K562 (cell line): Measurements from ENCODE around the gene HLCS. TPM values are rescaled to one million over a fixed set of nuclear protein-coding genes. Genes with fewer than 3 reads are reported as not detected.
A peak's percentile ranks its signal among the peaks of the same experiment; 100 is the strongest.

Experiments used
- ATF1 ChIP-seq, 2 experiments: fragments of 450-650 bp in 1 of 2; IDR thresholded peaks; 2 replicates each; pipeline ENCODE4 v1.6.1; 2016; ENCODE audit warnings: missing compliant biosample characterization in 1 of 2, missing genetic modification characterization in 1 of 2
- ELF4 ChIP-seq: fragments of 450-650 bp; formaldehyde crosslinking; IDR thresholded peaks from 2 replicates; pipeline ENCODE4 v1.4.0; 2022; ENCODE audit warnings: missing genetic modification characterization
- ETV5 ChIP-seq: sonication (generic); formaldehyde crosslinking; IDR thresholded peaks from 2 replicates; pipeline ENCODE4 v1.4.0; 2020; ENCODE audit warnings: low read depth, mild to moderate bottlenecking, missing genetic modification reagents
- FOXA3 ChIP-seq, 2 experiments: fragments of 450-650 bp in 1 of 2; sonication (generic) in 1 of 2; formaldehyde crosslinking; IDR thresholded peaks in 1 of 2; conservative IDR thresholded peaks in 1 of 2; 2 replicates each; pipeline versions ENCODE4 v1.4.0 to v1.8.0; 2020 to 2022; ENCODE audit warnings: mild to moderate bottlenecking in 2 of 2, missing genetic modification reagents in 1 of 2
- FOXK1 ChIP-seq: sonication (generic); formaldehyde crosslinking; IDR thresholded peaks from 2 replicates; pipeline ENCODE4 v1.8.0; 2022; ENCODE audit warnings: missing genetic modification reagents, mild to moderate bottlenecking, borderline replicate concordance
- KAT7 ChIP-seq: sonication (generic); formaldehyde crosslinking; IDR thresholded peaks from 2 replicates; pipeline ENCODE4 v1.8.0; 2022; ENCODE audit warnings: missing genetic modification reagents, mild to moderate bottlenecking, borderline replicate concordance
- KLF16 ChIP-seq: IDR thresholded peaks from 2 replicates; pipeline ENCODE4 v1.6.1; 2016; ENCODE audit warnings: antibody characterized with exemption
- NR2F6 ChIP-seq: fragments of 450-650 bp; formaldehyde crosslinking; IDR thresholded peaks from 2 replicates; pipeline ENCODE4 v1.4.0; 2020; ENCODE audit warnings: mild to moderate bottlenecking
- PHTF2 ChIP-seq: fragments of 250-450 bp; sonication (Bioruptor Pico); IDR thresholded peaks from 2 replicates; pipeline ENCODE4 v1.5.0; 2021; ENCODE audit warnings: mild to moderate bottlenecking
- RBFOX2 ChIP-seq: fragments of 200-400 bp; formaldehyde crosslinking; IDR thresholded peaks from 2 replicates; pipeline ENCODE4 v1.6.1; 2017; ENCODE audit warnings: low read depth, mild to moderate bottlenecking, low read length, moderate library complexity
- SMAD3 ChIP-seq: fragments of 450-650 bp; formaldehyde crosslinking; conservative IDR thresholded peaks from 2 replicates; pipeline ENCODE4 v1.4.0; 2020; ENCODE audit warnings: mild to moderate bottlenecking
- SMC3 ChIP-seq: conservative IDR thresholded peaks from 2 replicates; pipeline ENCODE4 v1.6.1; 2011; ENCODE audit warnings: low read depth, low read length, improper control_type of control experiment; ENCODE audit not compliant: insufficient read depth
- SPI1 ChIP-seq: IDR thresholded peaks from 2 replicates; pipeline ENCODE4 v1.6.1; 2011; ENCODE audit warnings: low read depth, low read length, control low read depth, borderline replicate concordance
- TEAD4 ChIP-seq, 2 experiments: sonication (generic) in 1 of 2; formaldehyde crosslinking in 1 of 2; IDR thresholded peaks; 2 replicates each; pipeline versions ENCODE4 v1.6.1 to v1.8.0; 2012 to 2022; ENCODE audit warnings: borderline replicate concordance in 1 of 2, inconsistent platforms in 1 of 2, low read length in 1 of 2, mild to moderate bottlenecking in 1 of 2, missing genetic modification reagents in 1 of 2
- ZNF57 ChIP-seq: fragments of 450-650 bp; formaldehyde crosslinking; IDR thresholded peaks from 2 replicates; pipeline ENCODE4 v1.4.0; 2020; ENCODE audit warnings: mild to moderate bottlenecking, moderate library complexity
- polyA plus RNA-seq, 8 experiments: library from polyadenylated mRNA; depleted of rRNA in 4 of 8; stranded (reverse) in 5 of 8; unstranded in 3 of 8; fragments of >200 nt; fragmentation: Nextera tagmentation in 2 of 8; fragmentation: Illumina TruSeq in 1 of 8; extraction: Ambion mirVana in 2 of 8; extraction: Trizol in 1 of 8; gene quantifications; 2 replicates each; pipeline versions ENCODE4 v1.2.1 to v1.2.3, GENCODE V29; 2011 to 2014; ENCODE audit warnings: inconsistent platforms in 1 of 8, missing spikeins in 1 of 8
- total RNA-seq, 7 experiments: library from RNA; depleted of rRNA in 6 of 7; stranded (reverse); fragments of >200 nt in 6 of 7; fragmentation: Illumina TruSeq in 2 of 7; extraction: Trizol in 2 of 7; gene quantifications; 2 replicates each; pipeline versions ENCODE4 v1.2.1 to v1.2.3, GENCODE V29; 2011 to 2021; ENCODE audit warnings: low replicate concordance in 1 of 7
- TF ChIP-seq, protein P1 (sequence below), 3 experiments: IDR thresholded peaks in 2 of 3; conservative IDR thresholded peaks in 1 of 3; 2 replicates each; pipeline ENCODE4 v1.5.1; 2011 to 2012; ENCODE audit warnings: low read length in 3 of 3, mild to moderate bottlenecking in 3 of 3, control low read depth in 2 of 3, improper control_type of control experiment in 1 of 3, inconsistent platforms in 1 of 3, low read depth in 1 of 3, mixed read lengths in 1 of 3, moderate library complexity in 1 of 3; ENCODE audit not compliant: insufficient read depth in 2 of 3
- TF ChIP-seq, protein P2 (sequence below): sonication (generic); formaldehyde crosslinking; IDR thresholded peaks from 2 replicates; pipeline ENCODE4 v1.9.0; 2022; ENCODE audit warnings: mild to moderate bottlenecking, missing genetic modification reagents
- TF ChIP-seq, protein P3 (sequence below), 2 experiments: fragments of 450-650 bp; formaldehyde crosslinking in 1 of 2; IDR thresholded peaks; 2 replicates each; pipeline versions ENCODE4 v1.4.0 to v1.6.1; 2014 to 2020; ENCODE audit warnings: mild to moderate bottlenecking in 2 of 2, borderline replicate concordance in 1 of 2, low read depth in 1 of 2

Gene HLCS
- total and polyA plus RNA-seq, 9 of the 15 experiments (the other 6 are each of a cell fraction or from before 2014, with no cell fraction given) = 3.0 to 21.5 (median 17.1) TPM

DNA sequence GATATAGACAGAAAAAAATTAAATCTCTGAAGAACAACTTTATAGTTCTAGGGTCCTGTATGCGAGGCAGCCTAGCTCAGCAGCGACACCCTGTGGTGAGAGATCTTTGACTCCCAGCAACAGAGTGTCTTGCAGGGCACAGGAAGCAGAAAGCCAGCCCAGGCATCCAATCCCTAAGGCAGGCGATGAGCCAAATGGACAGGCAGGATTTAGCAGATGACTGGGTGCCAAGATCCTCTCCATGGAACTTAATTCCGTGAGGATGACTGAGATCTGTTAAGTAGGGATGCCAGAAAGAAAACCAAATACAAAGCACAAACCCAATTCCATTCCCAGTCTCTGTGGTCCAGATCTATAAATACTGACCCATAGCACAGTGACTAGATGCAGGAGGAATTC is 38.8 kb downstream of the HLCS start (continued):
- TF ChIP-seq ETV5 (CRISPR knock-in tag) (no peak), ELF4 (CRISPR knock-in tag) (no peak), ZNF57 (CRISPR knock-in tag) (no peak), ATF1 (CRISPR knock-in tag; IDR thresholded peaks at IDR 0.05) (no peak), ATF1 (tag; IDR thresholded peaks at IDR 0.05) (no peak), KAT7 (CRISPR knock-in tag) (no peak), PHTF2 (no peak), RBFOX2 (no peak), SMC3 (peak; percentile 92), SMAD3 (CRISPR knock-in tag) (no peak), FOXK1 (CRISPR knock-in tag) (no peak), KLF16 (peak; percentile 39; the same call in 1 of the 2 replicates), NR2F6 (CRISPR knock-in tag) (no peak), TEAD4 (IDR thresholded peaks at IDR 0.05; ENCODE audit: low read length) (no peak), TEAD4 (CRISPR knock-in tag; IDR thresholded peaks at IDR 0.05; ENCODE audit: borderline replicate concordance) (no peak), FOXA3 (CRISPR knock-in tag; conservative IDR thresholded peaks at IDR 0.05 in 1 of 2, IDR thresholded peaks at IDR 0.05 in 1 of 2) (no peak), SPI1 (no peak)
- TF ChIP-seq, protein P1, sequence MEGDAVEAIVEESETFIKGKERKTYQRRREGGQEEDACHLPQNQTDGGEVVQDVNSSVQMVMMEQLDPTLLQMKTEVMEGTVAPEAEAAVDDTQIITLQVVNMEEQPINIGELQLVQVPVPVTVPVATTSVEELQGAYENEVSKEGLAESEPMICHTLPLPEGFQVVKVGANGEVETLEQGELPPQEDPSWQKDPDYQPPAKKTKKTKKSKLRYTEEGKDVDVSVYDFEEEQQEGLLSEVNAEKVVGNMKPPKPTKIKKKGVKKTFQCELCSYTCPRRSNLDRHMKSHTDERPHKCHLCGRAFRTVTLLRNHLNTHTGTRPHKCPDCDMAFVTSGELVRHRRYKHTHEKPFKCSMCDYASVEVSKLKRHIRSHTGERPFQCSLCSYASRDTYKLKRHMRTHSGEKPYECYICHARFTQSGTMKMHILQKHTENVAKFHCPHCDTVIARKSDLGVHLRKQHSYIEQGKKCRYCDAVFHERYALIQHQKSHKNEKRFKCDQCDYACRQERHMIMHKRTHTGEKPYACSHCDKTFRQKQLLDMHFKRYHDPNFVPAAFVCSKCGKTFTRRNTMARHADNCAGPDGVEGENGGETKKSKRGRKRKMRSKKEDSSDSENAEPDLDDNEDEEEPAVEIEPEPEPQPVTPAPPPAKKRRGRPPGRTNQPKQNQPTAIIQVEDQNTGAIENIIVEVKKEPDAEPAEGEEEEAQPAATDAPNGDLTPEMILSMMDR (IDR thresholded peaks at IDR 0.05 in 2 of 3, conservative IDR thresholded peaks at IDR 0.05 in 1 of 3; ENCODE audit: insufficient read depth in 2 of 3, low read depth in 1 of 3, low read length in 3 of 3) = peak; percentile 89 to 97 (median 95)
- TF ChIP-seq, protein P2, sequence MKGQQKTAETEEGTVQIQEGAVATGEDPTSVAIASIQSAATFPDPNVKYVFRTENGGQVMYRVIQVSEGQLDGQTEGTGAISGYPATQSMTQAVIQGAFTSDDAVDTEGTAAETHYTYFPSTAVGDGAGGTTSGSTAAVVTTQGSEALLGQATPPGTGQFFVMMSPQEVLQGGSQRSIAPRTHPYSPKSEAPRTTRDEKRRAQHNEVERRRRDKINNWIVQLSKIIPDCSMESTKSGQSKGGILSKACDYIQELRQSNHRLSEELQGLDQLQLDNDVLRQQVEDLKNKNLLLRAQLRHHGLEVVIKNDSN (CRISPR knock-in tag) = no peak
- TF ChIP-seq, protein P3, sequence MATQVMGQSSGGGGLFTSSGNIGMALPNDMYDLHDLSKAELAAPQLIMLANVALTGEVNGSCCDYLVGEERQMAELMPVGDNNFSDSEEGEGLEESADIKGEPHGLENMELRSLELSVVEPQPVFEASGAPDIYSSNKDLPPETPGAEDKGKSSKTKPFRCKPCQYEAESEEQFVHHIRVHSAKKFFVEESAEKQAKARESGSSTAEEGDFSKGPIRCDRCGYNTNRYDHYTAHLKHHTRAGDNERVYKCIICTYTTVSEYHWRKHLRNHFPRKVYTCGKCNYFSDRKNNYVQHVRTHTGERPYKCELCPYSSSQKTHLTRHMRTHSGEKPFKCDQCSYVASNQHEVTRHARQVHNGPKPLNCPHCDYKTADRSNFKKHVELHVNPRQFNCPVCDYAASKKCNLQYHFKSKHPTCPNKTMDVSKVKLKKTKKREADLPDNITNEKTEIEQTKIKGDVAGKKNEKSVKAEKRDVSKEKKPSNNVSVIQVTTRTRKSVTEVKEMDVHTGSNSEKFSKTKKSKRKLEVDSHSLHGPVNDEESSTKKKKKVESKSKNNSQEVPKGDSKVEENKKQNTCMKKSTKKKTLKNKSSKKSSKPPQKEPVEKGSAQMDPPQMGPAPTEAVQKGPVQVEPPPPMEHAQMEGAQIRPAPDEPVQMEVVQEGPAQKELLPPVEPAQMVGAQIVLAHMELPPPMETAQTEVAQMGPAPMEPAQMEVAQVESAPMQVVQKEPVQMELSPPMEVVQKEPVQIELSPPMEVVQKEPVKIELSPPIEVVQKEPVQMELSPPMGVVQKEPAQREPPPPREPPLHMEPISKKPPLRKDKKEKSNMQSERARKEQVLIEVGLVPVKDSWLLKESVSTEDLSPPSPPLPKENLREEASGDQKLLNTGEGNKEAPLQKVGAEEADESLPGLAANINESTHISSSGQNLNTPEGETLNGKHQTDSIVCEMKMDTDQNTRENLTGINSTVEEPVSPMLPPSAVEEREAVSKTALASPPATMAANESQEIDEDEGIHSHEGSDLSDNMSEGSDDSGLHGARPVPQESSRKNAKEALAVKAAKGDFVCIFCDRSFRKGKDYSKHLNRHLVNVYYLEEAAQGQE (IDR thresholded peaks at IDR 0.05; ENCODE audit: borderline replicate concordance) = peak; percentile 74; the same call in 1 of the 2 replicates
- TF ChIP-seq, protein P3 (CRISPR knock-in tag; IDR thresholded peaks at IDR 0.05; ENCODE audit: low read depth) = no peak
